Measurements from ENCODE around the gene PLCB1.

- TF ChIP-seq CTCF (optimal IDR thresholded peaks at IDR 0.05 in 1 of 3, IDR thresholded peaks at IDR 0.05 in 1 of 3, conservative IDR thresholded peaks at IDR 0.05 in 1 of 3; ENCODE audit: extremely low read depth in 1 of 3, insufficient read depth in 2 of 3, low read length in 3 of 3) (no peak), EZH2 (IDR thresholded peaks at IDR 0.05; ENCODE audit: low read length) (no peak)
Observed at GRCh38 chr20:8504030-8504429, 372.0 kb downstream of the PLCB1 start.

Data from keratinocyte (primary cell).